Measurements from ENCODE around the gene KBTBD8.
A peak's percentile ranks its signal among the peaks of the same experiment; 100 is the strongest.

Gene KBTBD8, protein sequence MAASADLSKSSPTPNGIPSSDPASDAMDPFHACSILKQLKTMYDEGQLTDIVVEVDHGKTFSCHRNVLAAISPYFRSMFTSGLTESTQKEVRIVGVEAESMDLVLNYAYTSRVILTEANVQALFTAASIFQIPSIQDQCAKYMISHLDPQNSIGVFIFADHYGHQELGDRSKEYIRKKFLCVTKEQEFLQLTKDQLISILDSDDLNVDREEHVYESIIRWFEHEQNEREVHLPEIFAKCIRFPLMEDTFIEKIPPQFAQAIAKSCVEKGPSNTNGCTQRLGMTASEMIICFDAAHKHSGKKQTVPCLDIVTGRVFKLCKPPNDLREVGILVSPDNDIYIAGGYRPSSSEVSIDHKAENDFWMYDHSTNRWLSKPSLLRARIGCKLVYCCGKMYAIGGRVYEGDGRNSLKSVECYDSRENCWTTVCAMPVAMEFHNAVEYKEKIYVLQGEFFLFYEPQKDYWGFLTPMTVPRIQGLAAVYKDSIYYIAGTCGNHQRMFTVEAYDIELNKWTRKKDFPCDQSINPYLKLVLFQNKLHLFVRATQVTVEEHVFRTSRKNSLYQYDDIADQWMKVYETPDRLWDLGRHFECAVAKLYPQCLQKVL

DNA sequence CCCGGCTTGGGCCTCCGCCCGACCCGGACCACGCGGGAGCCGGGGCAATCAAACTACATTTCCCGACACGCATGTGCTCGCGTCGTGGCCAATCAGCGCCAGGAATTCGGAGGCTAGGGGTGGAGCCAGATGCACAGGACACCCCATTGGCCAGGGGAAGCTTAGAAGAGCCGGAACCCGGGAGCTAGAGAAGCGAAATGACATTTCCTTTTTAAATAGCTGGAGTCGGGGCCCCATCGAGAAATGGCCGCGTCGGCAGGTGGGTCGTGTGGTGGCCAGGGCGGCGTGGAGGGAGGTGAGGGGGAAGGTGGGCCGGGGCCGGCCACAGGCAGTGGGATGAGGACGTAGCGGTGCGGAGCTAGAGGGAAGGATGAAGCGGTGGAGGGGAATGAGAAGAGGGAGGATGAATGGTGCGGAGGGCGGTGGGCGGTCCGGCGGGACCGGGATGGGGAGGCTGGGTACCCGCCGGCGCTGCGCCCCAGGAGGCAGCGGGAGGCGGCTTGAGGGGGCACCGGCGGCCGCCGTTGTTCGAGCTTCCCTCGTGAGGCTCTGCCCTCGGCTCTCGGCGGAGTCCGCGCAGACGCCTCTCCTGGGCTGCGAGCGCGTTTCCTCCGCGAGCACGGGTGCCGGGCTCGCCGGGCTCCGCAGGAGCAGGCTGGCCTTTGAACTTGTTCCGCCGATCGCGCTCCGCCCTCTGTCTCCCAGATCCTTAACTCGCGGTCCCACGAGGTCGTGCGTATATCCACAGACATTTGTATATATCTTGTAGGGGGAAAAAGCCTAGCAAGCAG is at the start of gene KBTBD8:
KBTBD8 (plus strand) TSS at position 195 of the 791 bp plus-strand sequence; CDS start at position 244, 49 bp downstream.
- peak; percentile 94 for DNase-seq

DNA sequence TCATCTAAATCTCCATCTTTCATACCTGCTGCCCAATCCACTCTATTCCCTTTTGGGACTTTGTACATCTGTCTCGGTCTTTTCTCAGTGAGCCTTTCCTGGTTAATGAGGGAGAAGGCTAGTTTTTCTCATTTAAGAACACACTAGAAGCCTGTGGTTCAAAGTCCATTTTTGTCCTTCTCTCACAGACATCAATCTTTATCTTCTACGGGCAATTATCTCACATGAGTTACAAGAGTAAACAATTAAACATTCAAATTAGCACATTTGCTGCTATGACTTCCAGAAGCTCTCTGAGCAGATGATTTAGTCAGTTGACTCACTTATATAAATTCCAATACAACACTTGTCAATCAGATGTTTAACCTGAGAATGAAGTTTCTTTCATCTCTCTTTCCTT is 49.3 kb upstream of the KBTBD8 start:
- no peak for DNase-seq

DNA sequence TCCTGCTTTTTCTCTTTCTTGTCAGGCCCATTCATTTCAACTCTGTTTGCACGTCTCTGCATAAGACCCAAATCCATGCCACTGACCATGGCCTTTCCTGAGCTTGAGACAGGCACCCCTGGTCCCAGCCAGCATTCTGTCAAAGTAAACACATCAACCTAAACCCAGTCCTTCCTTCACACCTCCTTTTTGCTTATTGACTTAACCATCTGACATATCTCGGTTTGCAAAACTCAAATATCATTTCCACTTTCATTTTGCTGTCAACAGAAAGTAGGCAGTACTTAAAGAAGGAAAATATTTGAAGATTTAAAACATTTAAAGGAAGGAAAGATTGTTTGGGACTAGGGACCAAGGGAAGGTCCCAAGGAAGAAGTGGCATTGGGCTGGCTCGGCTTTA is 48.2 kb upstream of the KBTBD8 start:
- no peak for DNase-seq

DNA sequence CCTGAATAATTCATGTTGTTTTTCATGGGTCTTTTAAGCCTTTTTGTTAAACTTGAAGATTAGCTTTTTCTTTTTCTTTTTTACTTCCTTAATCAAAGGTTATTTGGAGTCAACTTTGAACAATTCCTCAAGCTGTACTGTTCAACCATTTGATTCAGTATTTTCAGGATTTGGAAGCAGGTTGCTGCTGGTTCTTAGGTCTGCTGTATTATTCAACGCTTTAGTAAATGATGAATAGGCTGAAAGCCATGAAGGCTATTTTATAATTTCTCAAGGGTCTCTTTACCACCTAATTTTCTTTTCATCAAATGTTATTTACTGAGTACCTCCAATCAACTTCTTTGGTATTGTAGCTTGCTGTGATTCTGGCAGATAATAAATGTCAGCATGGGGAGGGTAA is 45.8 kb upstream of the KBTBD8 start:
- no peak for DNase-seq

DNA sequence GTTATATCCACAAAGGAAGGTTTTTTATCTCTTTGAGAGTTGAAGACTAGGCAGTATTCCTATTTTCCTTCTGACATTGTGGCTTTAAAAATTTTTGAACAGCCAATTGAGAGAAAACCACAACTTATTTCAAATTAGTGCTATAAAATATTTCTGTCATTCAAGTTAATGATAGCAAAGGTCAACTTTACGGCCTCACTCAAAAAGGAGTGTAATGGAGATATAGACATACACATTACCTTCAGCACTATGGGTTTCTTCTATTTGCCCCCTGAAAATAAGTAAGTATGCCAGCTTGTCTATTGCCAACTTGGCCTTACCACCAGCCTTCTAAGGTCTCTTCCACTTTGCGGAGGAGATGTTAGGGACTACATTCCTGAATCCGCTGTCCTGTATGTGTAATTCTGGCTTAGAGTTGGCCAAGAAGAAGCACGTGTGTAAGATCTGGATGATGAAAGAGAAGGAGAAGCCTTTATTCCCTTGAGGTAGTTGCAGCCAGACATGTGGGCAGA is 44.1 kb upstream of the KBTBD8 start:
- no peak for DNase-seq

DNA sequence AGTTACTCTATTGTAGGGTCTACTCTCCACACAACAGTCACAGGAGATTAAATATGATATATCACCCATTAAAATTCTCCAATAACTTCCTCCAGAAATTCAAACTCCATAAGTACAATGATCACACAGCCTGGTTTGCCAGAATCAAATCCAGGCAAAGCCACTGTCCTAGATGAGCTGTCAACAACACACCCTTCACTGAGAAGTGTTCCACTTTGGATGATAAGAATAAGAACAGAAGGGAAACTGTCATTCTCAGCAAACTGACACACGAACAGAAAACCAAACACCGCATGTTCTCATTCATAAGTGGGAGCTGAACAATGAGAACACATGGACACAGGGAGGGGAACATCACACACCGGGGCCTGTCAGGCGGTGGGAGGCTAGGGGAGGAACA is 41.4 kb upstream of the KBTBD8 start:
- no peak for DNase-seq

DNA sequence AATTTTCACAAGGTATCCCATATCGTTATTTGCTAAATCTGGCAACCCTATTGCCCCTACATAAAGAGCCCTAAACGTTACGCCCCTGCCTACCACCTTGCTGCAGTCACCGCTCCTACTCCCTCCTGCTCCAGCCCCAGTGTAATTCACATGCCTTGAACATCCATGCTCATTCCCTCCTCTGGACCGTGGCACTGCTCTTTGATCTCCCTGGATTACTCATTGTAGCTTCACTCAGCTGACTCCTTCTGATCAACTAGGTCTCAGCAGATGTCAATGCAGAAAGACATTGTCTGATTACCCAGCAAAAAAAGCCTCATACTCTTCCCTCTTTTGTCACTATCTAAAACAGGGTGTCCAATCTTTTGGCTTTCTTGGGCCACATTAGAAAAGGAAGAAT is 40.7 kb upstream of the KBTBD8 start:
- no peak for DNase-seq

DNA sequence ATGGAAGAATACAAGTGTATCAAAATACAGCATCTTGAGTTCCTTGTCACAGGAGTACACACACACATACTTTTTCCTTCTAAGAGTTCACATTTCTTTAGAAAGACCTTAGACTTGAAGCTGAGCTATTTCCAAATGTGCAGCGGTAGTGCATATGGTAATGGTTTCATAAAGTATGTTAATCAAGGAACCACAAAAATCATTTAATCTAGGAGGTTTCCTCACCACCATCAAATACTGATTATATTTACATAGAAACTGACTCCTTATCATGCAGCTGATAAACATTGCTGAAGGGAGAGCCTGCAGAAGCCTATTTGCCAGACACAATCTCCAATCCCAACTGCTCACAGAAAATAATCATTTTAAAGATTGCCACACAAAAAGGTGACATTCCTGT is 40.0 kb upstream of the KBTBD8 start:
- no peak for DNase-seq

DNA sequence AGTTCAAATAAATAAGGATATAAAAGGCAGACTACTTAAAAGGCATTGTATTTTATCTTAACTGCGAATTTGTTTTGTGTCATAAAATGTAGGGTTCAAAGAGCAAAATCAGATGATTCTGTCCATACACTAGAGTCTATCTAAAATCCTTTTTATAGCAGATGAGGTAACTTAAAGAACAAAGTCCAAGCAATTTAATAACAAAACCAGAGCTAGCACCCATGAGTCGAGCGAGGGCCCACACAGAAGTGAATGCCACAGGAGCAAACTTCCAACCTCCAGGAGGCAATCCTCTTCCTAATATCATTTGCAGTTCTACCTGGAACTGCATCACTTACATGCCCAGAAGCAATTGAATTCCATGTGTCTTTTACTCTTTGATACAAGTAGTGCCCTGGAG is 35.4 kb upstream of the KBTBD8 start:
- no peak for DNase-seq

DNA sequence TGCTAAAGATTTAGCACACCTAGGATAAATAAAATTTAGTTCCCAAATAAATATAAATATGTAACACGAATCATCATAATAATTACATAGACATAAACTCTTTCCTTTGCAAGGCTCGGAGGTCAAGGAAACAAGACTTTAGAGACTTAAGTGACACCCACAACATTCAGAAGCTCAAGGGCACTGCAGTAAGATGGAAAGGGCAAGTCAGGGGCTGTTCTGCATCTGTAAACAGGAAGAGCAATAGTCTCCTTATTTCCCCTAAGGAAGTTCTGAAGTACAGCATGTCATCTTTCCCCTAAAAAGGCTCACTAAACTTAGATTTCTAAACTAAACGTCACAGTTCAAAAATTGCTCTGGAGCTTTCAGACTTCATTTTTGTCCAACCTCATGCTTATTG is 26.9 kb upstream of the KBTBD8 start:
- DNase-seq: no peak

DNA sequence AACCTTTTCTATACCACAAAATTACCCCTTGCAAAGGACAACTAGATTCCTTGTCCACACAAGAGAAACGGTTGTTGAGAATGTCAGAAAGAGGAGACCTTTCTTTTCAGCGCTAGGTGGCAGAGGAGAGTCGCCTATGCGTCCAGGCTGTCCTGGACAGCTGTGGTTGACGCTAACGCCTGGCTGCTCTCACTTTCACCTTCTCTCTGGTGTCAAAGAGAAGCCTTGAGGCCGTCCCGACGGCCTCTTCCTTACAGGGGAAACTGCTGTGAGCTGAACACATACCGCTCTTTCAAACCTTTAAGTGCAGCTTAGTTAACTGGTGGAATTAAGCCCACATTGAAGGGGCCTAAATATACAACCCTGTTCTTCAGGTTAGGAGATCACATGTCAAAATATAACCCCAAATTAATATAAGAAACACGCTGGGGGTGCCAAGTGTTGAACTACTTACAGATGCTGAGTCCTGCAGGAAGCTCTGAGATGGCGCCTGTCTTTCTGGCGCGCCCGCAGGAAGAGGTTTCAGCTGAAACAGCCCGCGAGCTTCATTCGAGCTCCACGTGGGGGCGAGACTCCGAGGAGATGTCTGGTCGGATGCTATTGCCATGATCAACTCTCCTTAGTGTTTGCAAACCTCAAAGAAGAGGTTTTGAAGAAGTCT is 26.1 kb upstream of the KBTBD8 start:
- DNase-seq: peak; percentile 47

DNA sequence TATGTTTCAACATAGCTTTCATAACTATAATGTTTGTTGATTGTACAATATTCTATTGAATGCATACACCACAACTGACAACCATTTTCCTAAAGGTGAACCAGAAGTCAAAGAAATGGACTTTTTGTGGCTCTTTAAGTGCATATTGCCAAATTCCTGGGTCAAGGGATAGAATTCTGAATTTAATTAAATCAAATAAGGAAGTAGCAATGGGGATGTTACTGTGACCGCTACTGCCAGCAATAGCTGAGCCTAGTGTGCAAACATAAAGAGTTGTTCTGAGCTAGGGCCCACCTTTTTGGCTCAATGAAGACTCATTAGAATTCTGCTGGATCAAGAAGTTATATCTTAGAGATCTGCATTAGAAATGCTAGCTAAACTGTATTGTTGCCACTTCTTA is 17.3 kb upstream of the KBTBD8 start:
- no peak for DNase-seq

DNA sequence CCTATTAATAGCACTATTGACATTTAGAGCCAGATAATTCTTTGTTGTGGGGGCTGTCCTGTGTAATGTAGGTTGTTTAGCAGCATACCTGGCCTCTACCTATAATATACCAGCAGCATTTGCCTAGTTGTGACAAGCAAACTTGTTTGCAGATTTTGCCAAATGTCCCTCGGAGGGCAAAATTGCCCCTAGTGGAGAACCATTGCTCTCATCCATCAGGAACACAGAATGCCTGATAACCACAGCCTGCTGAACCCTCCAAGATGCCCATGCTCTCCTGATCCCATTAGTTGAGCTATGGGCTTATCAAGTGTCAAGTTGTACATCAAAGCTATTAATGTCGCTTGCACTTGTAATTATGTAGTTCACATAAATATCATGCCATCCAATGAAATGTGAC is 15.0 kb upstream of the KBTBD8 start:
- no peak for DNase-seq

DNA sequence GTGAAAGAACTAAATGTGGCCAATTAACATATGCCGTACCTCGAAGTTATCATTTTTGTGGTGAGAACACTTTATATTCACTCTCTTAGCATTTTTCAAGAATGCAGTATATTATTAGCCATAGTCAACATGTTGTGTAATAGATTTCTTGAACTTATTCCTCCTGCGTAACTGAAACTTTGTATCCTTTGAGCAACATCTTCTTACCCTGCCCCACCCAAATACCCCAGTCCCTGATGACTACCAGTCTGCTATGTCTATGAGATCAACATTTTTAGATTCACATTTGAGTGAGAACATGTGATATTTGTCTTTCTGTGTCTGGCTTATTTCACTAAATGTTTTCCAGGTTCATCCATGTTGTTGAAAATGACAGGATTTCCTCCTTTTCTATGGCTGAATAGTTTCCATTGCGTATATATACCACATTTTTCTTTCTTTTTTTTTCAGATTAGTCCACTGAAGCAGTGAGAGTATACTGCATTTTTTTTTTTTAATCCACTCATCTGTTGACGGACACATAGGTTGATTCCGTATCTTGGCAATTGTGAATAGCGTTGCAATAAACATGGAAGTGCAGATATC is 12.7 kb upstream of the KBTBD8 start:
- no peak for DNase-seq

DNA sequence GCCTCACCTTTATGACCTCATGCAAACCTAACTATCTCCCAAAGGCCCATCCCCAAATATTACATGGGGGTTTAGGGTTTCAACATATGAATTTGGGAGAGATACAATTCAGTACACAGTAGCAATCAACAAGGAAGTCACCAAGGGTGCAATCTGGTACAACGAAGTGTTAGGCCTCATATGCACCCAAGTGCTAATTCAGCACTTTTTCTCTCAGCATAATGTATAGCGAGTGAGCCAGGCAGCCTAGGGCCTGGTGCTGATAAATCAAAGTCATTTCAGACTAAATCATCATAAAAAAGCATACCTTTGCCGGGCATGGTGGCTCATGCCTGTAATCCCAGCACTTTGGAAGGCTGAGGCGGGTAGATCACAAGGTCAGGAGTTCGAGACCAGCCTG is 11.7 kb upstream of the KBTBD8 start:
- DNase-seq: no peak

DNA sequence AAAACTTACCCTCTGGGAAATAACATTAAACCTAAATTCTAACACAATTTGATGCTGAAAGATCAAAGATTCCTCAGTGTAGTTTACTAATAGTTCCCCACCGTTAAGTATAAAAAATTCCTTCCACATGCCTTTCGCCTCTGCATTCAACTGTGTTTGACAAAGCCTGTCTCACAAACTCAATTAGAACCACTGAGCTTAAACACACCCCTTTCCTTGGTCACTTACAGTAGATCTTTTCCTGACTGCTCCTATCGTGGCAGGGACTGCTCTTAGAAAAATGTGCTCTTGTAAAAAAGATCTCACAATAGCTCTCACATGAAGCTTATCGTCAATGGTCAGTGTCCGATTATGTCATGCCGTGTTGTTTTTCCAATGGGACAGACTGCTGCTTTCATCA is 8.9 kb upstream of the KBTBD8 start:
- no peak for DNase-seq

DNA sequence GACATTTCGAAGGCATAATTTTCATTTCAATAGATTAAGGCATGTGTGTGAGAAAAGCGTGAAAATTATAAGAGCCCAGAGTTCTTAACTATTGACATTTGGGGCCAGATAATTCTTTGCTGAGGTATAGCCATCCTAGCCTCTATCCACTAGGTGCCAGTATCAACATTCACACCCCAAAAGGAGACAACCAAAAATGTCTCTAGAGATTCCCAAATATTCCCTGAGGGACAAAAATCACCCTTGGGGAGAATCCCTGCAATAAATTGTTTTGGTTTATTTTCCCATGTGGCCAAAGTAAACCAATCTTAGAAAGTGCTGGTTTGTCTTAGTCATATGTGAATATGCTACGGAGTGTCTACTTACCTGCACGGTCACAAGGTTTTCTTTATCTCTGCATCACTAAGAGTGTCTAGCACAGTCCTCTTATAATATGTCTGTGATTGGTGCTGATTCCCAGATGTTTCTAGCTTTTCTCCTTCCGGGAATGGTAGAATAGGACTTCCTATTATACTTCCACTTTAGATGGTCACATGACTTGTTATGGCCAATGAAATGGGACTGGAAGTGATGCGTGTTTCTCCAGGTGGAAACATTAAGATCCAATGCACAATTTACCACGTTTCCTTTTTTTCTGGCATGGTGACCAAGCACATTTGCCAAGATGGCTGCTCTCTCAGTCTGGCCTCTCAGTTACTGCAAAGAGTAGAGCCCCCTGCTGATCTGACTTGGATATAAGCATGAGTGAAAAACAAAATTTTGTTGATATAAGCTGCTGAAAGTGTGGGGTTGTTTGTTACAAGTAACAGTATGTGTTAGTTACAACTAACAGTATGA is 8.0 kb upstream of the KBTBD8 start:
- DNase-seq: no peak

DNA sequence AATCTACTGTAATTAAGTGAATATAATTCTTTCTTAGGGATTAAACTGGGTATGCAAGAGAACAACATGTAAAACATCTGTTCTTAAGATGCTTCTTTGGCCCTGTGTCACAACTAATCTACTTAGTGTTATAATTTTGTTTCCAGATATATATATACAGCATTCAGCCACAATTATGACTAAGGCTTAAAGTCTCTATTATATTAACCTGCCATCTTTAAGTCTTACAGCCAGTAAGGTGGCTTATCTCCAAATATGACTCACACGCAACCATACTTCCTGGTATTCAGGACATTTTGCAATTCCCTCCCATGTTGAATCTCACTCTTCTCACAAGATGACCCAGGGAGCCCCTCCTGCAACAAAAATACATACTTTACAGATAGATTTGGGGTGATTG is 6.6 kb upstream of the KBTBD8 start:
- DNase-seq: no peak

DNA sequence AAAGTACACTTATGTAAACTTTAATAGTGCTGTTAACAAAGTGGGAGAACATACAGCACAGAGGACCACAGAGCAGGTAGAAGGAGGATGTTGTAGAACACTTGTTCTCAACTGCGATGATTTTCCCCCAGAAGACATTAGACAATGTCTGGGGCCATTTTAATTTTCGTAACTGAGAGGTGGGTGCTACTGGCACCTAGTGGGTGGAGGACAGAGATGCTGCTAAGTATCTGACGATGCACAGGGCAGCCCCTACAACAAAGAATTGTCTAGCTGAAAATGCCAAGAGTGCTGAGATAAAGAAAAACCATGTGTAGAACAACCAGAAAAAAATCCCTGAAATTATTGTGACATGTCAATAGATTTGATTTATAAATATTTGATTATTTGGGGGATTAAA is 5.0 kb upstream of the KBTBD8 start:
- DNase-seq: no peak

DNA sequence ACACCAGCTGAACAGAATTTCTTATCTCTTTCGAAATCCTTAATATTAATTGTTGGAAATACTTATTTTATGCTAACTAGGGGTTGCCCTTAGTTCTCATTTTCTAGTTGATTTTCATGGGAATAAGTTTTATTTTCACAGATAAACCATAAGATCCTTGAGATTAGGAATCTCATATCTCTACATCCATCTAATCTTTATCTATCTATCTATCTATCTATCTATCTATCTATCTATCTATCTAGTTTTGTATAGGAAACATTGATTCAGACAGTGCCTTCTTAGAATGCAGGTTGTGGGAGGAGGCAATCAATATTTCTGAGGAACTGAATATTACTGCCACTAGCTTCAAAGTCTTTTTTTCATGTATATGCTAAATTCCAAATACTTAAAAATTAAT is 3.5 kb upstream of the KBTBD8 start:
- no peak for DNase-seq

DNA sequence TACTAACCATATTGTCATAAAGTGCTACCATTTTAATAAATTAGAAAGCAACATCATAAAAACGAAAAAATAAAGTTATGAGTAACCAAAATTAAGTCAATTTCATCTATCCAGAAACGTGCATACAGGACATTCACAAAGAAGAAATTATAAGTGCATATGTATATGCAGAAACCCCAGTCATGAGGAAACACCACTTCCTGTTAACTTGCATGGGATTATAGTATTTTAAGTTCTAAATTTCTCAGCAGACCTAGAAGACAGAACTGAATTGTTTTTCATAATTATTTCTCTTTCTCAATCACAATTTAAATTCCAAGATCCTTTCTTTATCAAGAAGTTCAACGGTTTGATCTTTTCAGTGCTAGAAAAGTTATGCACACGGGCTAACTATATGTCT is 1.4 kb upstream of the KBTBD8 start:
- DNase-seq: no peak

DNA sequence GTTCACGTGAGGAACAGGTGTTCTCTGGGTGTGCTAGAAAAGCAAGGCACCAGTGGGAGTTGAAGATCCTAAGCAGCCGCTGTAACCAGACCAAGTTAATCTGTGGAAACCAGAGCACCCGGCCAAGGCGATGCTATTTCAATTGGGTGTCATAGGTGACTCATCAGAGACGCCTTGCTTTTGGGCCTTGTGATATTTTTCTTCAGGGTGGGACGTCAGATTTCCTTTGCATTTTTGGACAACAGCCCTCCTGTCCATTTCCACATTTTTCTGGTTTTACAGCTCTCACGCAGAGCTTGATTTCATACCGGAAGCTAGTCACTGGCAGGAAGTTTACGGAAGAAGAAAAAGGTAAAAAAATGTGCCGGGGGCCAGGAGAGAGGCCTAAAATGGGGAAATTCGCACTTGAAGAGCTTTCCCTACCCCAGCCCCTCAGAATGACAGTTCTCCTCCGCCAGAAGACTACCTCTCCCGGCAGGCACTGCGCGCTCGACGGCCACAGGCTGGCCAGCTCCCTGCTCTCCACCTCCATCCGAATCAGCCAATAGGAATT is 471 bp upstream of the KBTBD8 start:
- no peak for DNase-seq

All from activated T-cell treated with anti-CD3 and anti-CD28 coated beads for 4 hours (primary cell).